Stimulated activated CD4-positive, alpha-beta T cell treated with anti-CD3 and anti-CD28 coated beads, Interleukin-15, amount 100 ng/mL, for 24 hours (primary cell): ENCODE data around the gene FRMD4B.

Source experiments
- DNase-seq: peaks from one replicate; pipeline ENCODE4 v3.0.0-alpha.2; 2020

The FRMD4B gene

GRCh38 chr3:69385723-69386555 is at the start of gene FRMD4B:
TSS of gene FRMD4B (minus strand) at chr3:69386088. CDS start at chr3:69385989, 99 bp downstream.
- DNase-seq = peak; percentile 63

GRCh38 chr3:69433969-69434325 is 48.1 kb upstream of the FRMD4B start:
- DNase-seq = no peak

GRCh38 chr3:69433121-69433968 is 47.5 kb upstream of the FRMD4B start:
- DNase-seq = peak; percentile 12

- no peak for DNase-seq
These were observed 42.9 kb upstream of the FRMD4B start for GRCh38 chr3:69428657-69429255.

- no peak for DNase-seq
These were observed 41.0 kb upstream of the FRMD4B start for GRCh38 chr3:69426967-69427304.

GRCh38 chr3:69426291-69426966 is 40.5 kb upstream of the FRMD4B start:
- DNase-seq = no peak

- peak; percentile 33 for DNase-seq
These were observed 39.4 kb upstream of the FRMD4B start for GRCh38 chr3:69425249-69425648.

GRCh38 chr3:69423463-69424155 is 37.7 kb upstream of the FRMD4B start:
- no peak for DNase-seq

GRCh38 chr3:69422751-69423150 is 36.9 kb upstream of the FRMD4B start:
- no peak for DNase-seq

- no peak for DNase-seq
These were observed 35.1 kb upstream of the FRMD4B start for GRCh38 chr3:69420781-69421520.

- no peak for DNase-seq
These were observed 33.4 kb upstream of the FRMD4B start for GRCh38 chr3:69419276-69419675.

GRCh38 chr3:69417541-69418078 is 31.7 kb upstream of the FRMD4B start:
- DNase-seq = no peak

- DNase-seq = no peak
These were observed 27.8 kb upstream of the FRMD4B start for GRCh38 chr3:69413551-69414207.

- DNase-seq = no peak
These were observed 25.5 kb upstream of the FRMD4B start for GRCh38 chr3:69411346-69411745.

GRCh38 chr3:69410301-69410700 is 24.4 kb upstream of the FRMD4B start:
- DNase-seq = peak; percentile 82

- DNase-seq = no peak
These were observed 23.9 kb upstream of the FRMD4B start for GRCh38 chr3:69409831-69410230.

GRCh38 chr3:69409011-69409410 is 23.1 kb upstream of the FRMD4B start:
- no peak for DNase-seq

GRCh38 chr3:69408542-69408941 is 22.7 kb upstream of the FRMD4B start:
- no peak for DNase-seq

- no peak for DNase-seq
These were observed 22.0 kb upstream of the FRMD4B start for GRCh38 chr3:69407908-69408307.

GRCh38 chr3:69406163-69406562 is 20.3 kb upstream of the FRMD4B start:
- DNase-seq = no peak

GRCh38 chr3:69405067-69405466 is 19.2 kb upstream of the FRMD4B start:
- no peak for DNase-seq
